ENCODE measurements around the gene PCBD1.

DNA sequence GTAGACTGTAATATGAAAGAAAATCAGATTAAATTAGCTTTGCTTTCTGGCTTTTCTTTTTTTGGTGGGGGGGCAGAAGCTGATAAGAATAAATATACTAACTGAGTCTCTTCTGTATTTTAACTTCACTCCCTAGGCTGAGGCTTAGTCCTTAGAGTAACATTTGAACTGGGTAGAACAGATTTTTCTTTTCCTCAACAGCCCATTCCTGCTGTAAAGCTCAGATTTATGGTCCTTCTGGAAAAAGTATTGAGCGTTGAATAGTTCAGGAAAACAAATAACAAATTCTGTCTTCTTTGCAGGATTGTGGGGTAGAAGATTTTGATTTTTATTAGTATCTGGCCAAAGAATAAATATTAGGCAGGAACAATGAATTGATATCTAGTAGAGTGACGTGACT is 54.8 kb downstream of the PCBD1 start:
- TF ChIP-seq, protein P1, sequence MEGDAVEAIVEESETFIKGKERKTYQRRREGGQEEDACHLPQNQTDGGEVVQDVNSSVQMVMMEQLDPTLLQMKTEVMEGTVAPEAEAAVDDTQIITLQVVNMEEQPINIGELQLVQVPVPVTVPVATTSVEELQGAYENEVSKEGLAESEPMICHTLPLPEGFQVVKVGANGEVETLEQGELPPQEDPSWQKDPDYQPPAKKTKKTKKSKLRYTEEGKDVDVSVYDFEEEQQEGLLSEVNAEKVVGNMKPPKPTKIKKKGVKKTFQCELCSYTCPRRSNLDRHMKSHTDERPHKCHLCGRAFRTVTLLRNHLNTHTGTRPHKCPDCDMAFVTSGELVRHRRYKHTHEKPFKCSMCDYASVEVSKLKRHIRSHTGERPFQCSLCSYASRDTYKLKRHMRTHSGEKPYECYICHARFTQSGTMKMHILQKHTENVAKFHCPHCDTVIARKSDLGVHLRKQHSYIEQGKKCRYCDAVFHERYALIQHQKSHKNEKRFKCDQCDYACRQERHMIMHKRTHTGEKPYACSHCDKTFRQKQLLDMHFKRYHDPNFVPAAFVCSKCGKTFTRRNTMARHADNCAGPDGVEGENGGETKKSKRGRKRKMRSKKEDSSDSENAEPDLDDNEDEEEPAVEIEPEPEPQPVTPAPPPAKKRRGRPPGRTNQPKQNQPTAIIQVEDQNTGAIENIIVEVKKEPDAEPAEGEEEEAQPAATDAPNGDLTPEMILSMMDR (conservative IDR thresholded peaks at IDR 0.05 in 1 of 2, IDR thresholded peaks at IDR 0.05 in 1 of 2; ENCODE audit: extremely low read depth in 1 of 2, insufficient read depth in 1 of 2, low read depth in 1 of 2, low read length in 2 of 2): no peak
- TF ChIP-seq EZH2 (IDR thresholded peaks at IDR 0.05; ENCODE audit: borderline replicate concordance, low read length): no peak
